K562 (cell line): Measurements from ENCODE around the gene GPR108.

Experiments used
- BHLHE40 ChIP-seq: IDR thresholded peaks from 2 replicates; pipeline ENCODE4 v1.6.1; 2011; ENCODE audit warnings: low read length, improper control_type of control experiment
- ELF4 ChIP-seq: fragments of 450-650 bp; formaldehyde crosslinking; IDR thresholded peaks from 2 replicates; pipeline ENCODE4 v1.4.0; 2022; ENCODE audit warnings: missing genetic modification characterization
- ESRRA ChIP-seq: fragments of 450-650 bp; IDR thresholded peaks from 2 replicates; pipeline ENCODE4 v1.6.1; 2014; ENCODE audit warnings: low read depth, mild to moderate bottlenecking, moderate library complexity, borderline replicate concordance
- MAFF ChIP-seq: IDR thresholded peaks from 2 replicates; pipeline ENCODE4 v1.6.1; 2012; ENCODE audit warnings: low read length, improper control_type of control experiment
- NFIC ChIP-seq: fragments of 450-650 bp; IDR thresholded peaks from 2 replicates; pipeline ENCODE4 v1.6.1; 2017; ENCODE audit warnings: mild to moderate bottlenecking, inconsistent platforms
- RFX7 ChIP-seq: fragments of 250-450 bp; sonication (Bioruptor Pico); IDR thresholded peaks from 2 replicates; pipeline ENCODE4 v1.5.1; 2021; ENCODE audit warnings: mild to moderate bottlenecking
- TAF1 ChIP-seq: IDR thresholded peaks from 2 replicates; pipeline ENCODE4 v1.6.1; 2011; ENCODE audit warnings: mild to moderate bottlenecking, low read length, moderate library complexity; ENCODE audit not compliant: insufficient read depth, control insufficient read depth, severe bottlenecking; ENCODE audit errors: extremely low read depth
- VEZF1 ChIP-seq: fragments of 200-800 bp; sonication (Bioruptor generic); IDR thresholded peaks from 2 replicates; pipeline ENCODE4 v1.6.1; 2017; ENCODE audit warnings: missing genetic modification characterization, missing compliant biosample characterization
- ZBTB26 ChIP-seq: fragments of 450-650 bp; formaldehyde crosslinking; IDR thresholded peaks from 2 replicates; pipeline ENCODE4 v1.4.0; 2022; ENCODE audit warnings: missing genetic modification characterization
- ZNF12 ChIP-seq: sonication (generic); formaldehyde crosslinking; IDR thresholded peaks from 2 replicates; pipeline ENCODE4 v1.4.0; 2020; ENCODE audit warnings: mild to moderate bottlenecking, missing genetic modification reagents
- TF ChIP-seq, protein P1 (sequence below), 3 experiments: IDR thresholded peaks in 2 of 3; conservative IDR thresholded peaks in 1 of 3; 2 replicates each; pipeline ENCODE4 v1.5.1; 2011 to 2012; ENCODE audit warnings: low read length in 3 of 3, mild to moderate bottlenecking in 3 of 3, control low read depth in 2 of 3, improper control_type of control experiment in 1 of 3, inconsistent platforms in 1 of 3, low read depth in 1 of 3, mixed read lengths in 1 of 3, moderate library complexity in 1 of 3; ENCODE audit not compliant: insufficient read depth in 2 of 3

DNA sequence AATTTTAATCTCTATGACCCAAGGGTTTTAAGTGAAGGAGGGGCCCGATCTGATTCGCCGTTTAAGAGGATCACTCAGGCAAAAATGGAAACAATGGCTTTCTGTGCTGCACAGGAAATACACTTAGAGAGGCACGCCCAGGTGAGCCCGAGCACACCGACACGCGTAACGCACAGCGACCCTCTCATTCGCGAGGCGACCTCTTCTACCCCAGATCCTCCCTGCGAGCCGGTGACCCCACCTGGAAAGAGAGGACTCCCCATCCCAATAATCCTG lies 29.6 kb upstream of the GPR108 start:
- TF ChIP-seq BHLHE40 (no peak), NFIC (no peak), ZBTB26 (CRISPR knock-in tag) (no peak), RFX7 (CRISPR knock-in tag) (no peak), TAF1 (no peak), ELF4 (CRISPR knock-in tag) (no peak), MAFF (no peak), ZNF12 (CRISPR knock-in tag) (no peak), VEZF1 (CRISPR knock-in tag) (no peak), ESRRA (no peak)
- TF ChIP-seq, protein P1, sequence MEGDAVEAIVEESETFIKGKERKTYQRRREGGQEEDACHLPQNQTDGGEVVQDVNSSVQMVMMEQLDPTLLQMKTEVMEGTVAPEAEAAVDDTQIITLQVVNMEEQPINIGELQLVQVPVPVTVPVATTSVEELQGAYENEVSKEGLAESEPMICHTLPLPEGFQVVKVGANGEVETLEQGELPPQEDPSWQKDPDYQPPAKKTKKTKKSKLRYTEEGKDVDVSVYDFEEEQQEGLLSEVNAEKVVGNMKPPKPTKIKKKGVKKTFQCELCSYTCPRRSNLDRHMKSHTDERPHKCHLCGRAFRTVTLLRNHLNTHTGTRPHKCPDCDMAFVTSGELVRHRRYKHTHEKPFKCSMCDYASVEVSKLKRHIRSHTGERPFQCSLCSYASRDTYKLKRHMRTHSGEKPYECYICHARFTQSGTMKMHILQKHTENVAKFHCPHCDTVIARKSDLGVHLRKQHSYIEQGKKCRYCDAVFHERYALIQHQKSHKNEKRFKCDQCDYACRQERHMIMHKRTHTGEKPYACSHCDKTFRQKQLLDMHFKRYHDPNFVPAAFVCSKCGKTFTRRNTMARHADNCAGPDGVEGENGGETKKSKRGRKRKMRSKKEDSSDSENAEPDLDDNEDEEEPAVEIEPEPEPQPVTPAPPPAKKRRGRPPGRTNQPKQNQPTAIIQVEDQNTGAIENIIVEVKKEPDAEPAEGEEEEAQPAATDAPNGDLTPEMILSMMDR (IDR thresholded peaks at IDR 0.05 in 2 of 3, conservative IDR thresholded peaks at IDR 0.05 in 1 of 3; ENCODE audit: insufficient read depth in 2 of 3, low read depth in 1 of 3, low read length in 3 of 3) = no peak
